Glutamatergic neuron (in vitro differentiated cells): ENCODE measurements around the gene GALE. TPM values are rescaled to one million over a fixed set of nuclear protein-coding genes. Genes with fewer than 3 reads are reported as not detected.
A peak's percentile ranks its signal among the peaks of the same experiment; 100 is the strongest.
"Not testable (repeated sequence)": the region's sequence is repeated elsewhere in the genome, so short reads cannot be mapped to it uniquely, and the experiment has no call there.

Experiments used
- DNase-seq: peaks from one replicate; pipeline ENCODE4 v3.0.0; 2022
- H3K27ac Mint-ChIP-seq: one replicate; pipeline ENCODE4 v1.8.0; 2020; ENCODE audit warnings: mild to moderate bottlenecking, mixed read lengths, inconsistent platforms; ENCODE audit not compliant: unreplicated experiment
- H3K27me3 Mint-ChIP-seq: one replicate; pipeline ENCODE4 v1.8.0; 2020; ENCODE audit warnings: mild to moderate bottlenecking, moderate library complexity, mixed read lengths, inconsistent platforms; ENCODE audit not compliant: unreplicated experiment
- H3K36me3 Mint-ChIP-seq: one replicate; pipeline ENCODE4 v1.8.0; 2020; ENCODE audit warnings: mild to moderate bottlenecking, mixed read lengths, inconsistent platforms; ENCODE audit not compliant: unreplicated experiment
- H3K4me1 Mint-ChIP-seq: one replicate; pipeline ENCODE4 v1.8.0; 2020; ENCODE audit warnings: mild to moderate bottlenecking, low read depth, mixed read lengths, inconsistent platforms; ENCODE audit not compliant: unreplicated experiment
- H3K4me3 Mint-ChIP-seq: one replicate; pipeline ENCODE4 v1.8.0; 2020; ENCODE audit warnings: mild to moderate bottlenecking, mixed read lengths, inconsistent platforms; ENCODE audit not compliant: unreplicated experiment
- H3K9me3 Mint-ChIP-seq: one replicate; pipeline ENCODE4 v1.8.0; 2020; ENCODE audit warnings: mild to moderate bottlenecking, moderate library complexity, mixed read lengths, inconsistent platforms; ENCODE audit not compliant: unreplicated experiment
- CTCF ChIP-seq: fragments of 200-600 bp; sonication (generic); IDR thresholded peaks from one replicate; pipeline ENCODE4 v1.5.0; 2021; ENCODE audit not compliant: partially characterized antibody, unreplicated experiment
- total RNA-seq: library from RNA; stranded (reverse); fragmentation: NEBNext Ultra II Directional; extraction: Animal tissue kit (Norgen Biotek cat#: 25700); gene quantifications from one replicate; pipeline ENCODE4 v1.2.1, GENCODE V29; 2021; ENCODE audit not compliant: unreplicated experiment

GALE gene
- total RNA-seq, 1 donor from 2014 or later: 32.6 TPM

DNA sequence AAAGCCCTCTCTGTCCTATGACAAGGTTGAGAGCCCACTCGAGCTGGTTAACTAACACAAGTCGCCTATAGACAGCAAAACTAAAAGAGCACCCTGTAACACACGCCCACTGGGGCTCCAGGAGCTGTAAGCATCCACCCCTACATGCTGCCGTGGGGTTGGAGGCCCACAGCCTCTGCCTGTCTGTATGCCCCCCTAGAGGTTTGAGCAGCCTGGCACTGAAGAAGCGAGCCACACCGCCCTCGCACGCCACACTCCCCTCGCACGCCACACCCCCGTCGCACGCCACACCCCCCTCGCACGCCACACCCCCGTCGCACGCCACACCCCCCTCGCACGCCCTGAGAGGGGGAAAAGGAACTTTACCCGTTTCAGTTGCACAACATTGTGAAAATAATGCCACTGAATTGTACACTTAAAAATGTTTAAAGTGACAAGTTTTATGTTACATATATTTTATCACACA, 37.9 kb upstream of the GALE start:
- Mint-ChIP-seq H3K4me3 (peak overlapping the region; percentile 75), H3K27me3 (peaks cover 5% of the 10 kb centered on the region), H3K27ac (no peak overlapping the region), H3K36me3 (no peaks in the 10 kb centered on the region), H3K9me3 (no peaks in the 10 kb centered on the region), H3K4me1 (peaks cover 4% of the 10 kb centered on the region)
- TF ChIP-seq CTCF: no peak
- peak; percentile 46 for DNase-seq

DNA sequence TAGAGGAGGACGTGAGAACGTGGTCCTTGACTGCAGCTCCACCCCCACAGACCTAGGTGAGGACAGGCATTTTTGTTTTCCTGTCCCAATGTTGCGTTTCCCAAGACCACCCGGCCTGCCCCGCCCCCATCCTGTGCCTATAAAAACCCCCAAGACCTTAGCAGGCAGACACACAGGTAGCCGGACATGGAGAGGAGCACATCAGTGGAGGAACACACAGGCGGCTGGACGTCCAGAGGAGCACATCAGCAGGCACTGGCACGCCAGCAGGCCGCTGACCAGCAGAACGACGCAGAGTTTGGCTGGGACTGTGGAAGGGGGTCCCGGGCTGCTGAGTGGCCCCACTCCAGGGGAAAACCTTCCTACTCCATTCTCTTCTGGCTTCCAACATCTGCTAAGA, 37.4 kb upstream of the GALE start:
- Mint-ChIP-seq H3K4me1 (peaks cover 4% of the 10 kb centered on the region), H3K9me3 (no peaks in the 10 kb centered on the region), H3K27ac (no peak overlapping the region), H3K4me3 (no peak overlapping the region), H3K36me3 (no peaks in the 10 kb centered on the region), H3K27me3 (peaks cover 5% of the 10 kb centered on the region)
- DNase-seq: no peak
- no peak for TF ChIP-seq CTCF

- TF ChIP-seq CTCF: no peak
- Mint-ChIP-seq H3K36me3 (no peaks in the 10 kb centered on the region), H3K27ac (no peak overlapping the region), H3K4me1 (peaks cover 4% of the 10 kb centered on the region), H3K4me3 (no peak overlapping the region), H3K9me3 (no peaks in the 10 kb centered on the region), H3K27me3 (peaks cover 3% of the 10 kb centered on the region)
- no peak for DNase-seq
Measured at GRCh38 chr1:23836037-23836436, 35.5 kb upstream of the GALE start.

DNA sequence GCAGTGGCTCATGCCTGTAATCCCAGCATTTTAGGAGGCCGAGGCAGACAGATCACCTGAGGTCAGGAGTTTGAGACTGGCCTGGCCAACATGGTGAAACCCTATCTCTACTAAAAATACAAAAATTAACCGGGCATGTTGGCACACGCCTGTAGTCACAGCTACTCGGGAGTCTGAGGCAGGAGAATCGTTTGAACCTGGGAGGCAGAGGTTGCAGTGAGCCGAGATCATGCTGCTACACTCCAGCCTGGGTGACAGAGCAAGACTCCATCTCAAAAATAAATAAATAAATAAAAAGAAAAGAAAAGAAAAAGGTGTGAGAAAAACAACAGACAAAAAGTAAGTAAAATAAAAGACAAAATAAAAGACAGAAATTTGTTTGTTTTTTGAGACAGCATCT, 33.6 kb upstream of the GALE start:
- not testable (repeated sequence) for H3K27ac Mint-ChIP-seq, H3K9me3 Mint-ChIP-seq, H3K4me1 Mint-ChIP-seq, DNase-seq, H3K4me3 Mint-ChIP-seq, H3K36me3 Mint-ChIP-seq, H3K27me3 Mint-ChIP-seq

- Mint-ChIP-seq H3K36me3 (no peaks in the 10 kb centered on the region), H3K4me1 (peaks cover 5% of the 10 kb centered on the region), H3K27ac (no peak overlapping the region), H3K9me3 (peaks cover 3% of the 10 kb centered on the region), H3K27me3 (peaks cover 4% of the 10 kb centered on the region), H3K4me3 (no peak overlapping the region)
- TF ChIP-seq CTCF: no peak
- DNase-seq: no peak
Measured at GRCh38 chr1:23827717-23828116, 27.2 kb upstream of the GALE start.

GRCh38 chr1:23826590-23826989, 26.0 kb upstream of the GALE start:
- not testable (repeated sequence) for H3K4me3 Mint-ChIP-seq

More at GRCh38 chr1:23826590-23826989, 26.0 kb upstream of the GALE start:
- H3K27me3 Mint-ChIP-seq, H3K36me3 Mint-ChIP-seq, DNase-seq, H3K4me1 Mint-ChIP-seq, H3K27ac Mint-ChIP-seq, H3K9me3 Mint-ChIP-seq: not testable (repeated sequence)
